RWPE2 (cell line): ENCODE data around the gene THTPA.
A peak's percentile ranks its signal among the peaks of the same experiment; 100 is the strongest.

Experiments used
- ATAC-seq: fragments of 200-7000 bp; cut with Tn5 transposase; 3 replicates; pipeline ENCODE4 v1.9.1; 2021; ENCODE audit warnings: low read depth
- DNase-seq: peaks from one replicate; pipeline ENCODE4 v3.0.0-alpha.2; 2020; ENCODE audit warnings: low spot score
- H3K27ac ChIP-seq: fragments of 450-650 bp; 2 replicates; pipeline ENCODE4 v1.5.1; 2017; ENCODE audit warnings: mild to moderate bottlenecking; ENCODE audit not compliant: poor library complexity, severe bottlenecking
- H3K27me3 ChIP-seq: fragments of 250-450 bp; sonication (Bioruptor Pico); 2 replicates; pipeline ENCODE4 v1.5.1; 2021; ENCODE audit warnings: mild to moderate bottlenecking, moderate library complexity; ENCODE audit not compliant: insufficient read depth, poor library complexity, severe bottlenecking
- H3K36me3 ChIP-seq: fragments of 250-450 bp; sonication (Bioruptor Pico); 2 replicates; pipeline ENCODE4 v1.5.1; 2020; ENCODE audit warnings: low read depth, mild to moderate bottlenecking, moderate library complexity
- H3K4me1 ChIP-seq: fragments of 250-450 bp; sonication (Bioruptor Pico); 2 replicates; pipeline ENCODE4 v1.5.1; 2021; ENCODE audit warnings: mild to moderate bottlenecking, moderate library complexity; ENCODE audit not compliant: insufficient read depth, poor library complexity, severe bottlenecking
- H3K4me3 ChIP-seq: fragments of 250-450 bp; sonication (Bioruptor Pico); 2 replicates; pipeline ENCODE4 v1.5.1; 2021; ENCODE audit warnings: mild to moderate bottlenecking, moderate library complexity; ENCODE audit not compliant: severe bottlenecking
- H3K9me3 ChIP-seq: fragments of 250-450 bp; sonication (Bioruptor Pico); 2 replicates; pipeline ENCODE4 v1.5.1; 2021; ENCODE audit warnings: mild to moderate bottlenecking, moderate library complexity; ENCODE audit not compliant: severe bottlenecking
- CTCF ChIP-seq: fragments of 450-650 bp; IDR thresholded peaks from one replicate; pipeline ENCODE4 v1.5.1; 2017; ENCODE audit warnings: mild to moderate bottlenecking, moderate library complexity; ENCODE audit not compliant: poor library complexity, severe bottlenecking

The THTPA gene

GRCh38 chr14:23569443-23570151 is 13.5 kb downstream of the THTPA start:
- TF ChIP-seq CTCF: no peak
- peaks cover 3% of the 10 kb centered on the region for H3K27me3 ChIP-seq
- H3K27ac ChIP-seq: no peak overlapping the region
- H3K9me3 ChIP-seq: no peaks in the 10 kb centered on the region
- DNase-seq: peak; percentile 55
- H3K4me1 ChIP-seq: peaks cover 4% of the 10 kb centered on the region
- peaks cover 16% of the 10 kb centered on the region for H3K36me3 ChIP-seq
- peak; percentile 20; the same call in 2 of the 3 replicates for ATAC-seq
- H3K4me3 ChIP-seq: no peak overlapping the region

DNA sequence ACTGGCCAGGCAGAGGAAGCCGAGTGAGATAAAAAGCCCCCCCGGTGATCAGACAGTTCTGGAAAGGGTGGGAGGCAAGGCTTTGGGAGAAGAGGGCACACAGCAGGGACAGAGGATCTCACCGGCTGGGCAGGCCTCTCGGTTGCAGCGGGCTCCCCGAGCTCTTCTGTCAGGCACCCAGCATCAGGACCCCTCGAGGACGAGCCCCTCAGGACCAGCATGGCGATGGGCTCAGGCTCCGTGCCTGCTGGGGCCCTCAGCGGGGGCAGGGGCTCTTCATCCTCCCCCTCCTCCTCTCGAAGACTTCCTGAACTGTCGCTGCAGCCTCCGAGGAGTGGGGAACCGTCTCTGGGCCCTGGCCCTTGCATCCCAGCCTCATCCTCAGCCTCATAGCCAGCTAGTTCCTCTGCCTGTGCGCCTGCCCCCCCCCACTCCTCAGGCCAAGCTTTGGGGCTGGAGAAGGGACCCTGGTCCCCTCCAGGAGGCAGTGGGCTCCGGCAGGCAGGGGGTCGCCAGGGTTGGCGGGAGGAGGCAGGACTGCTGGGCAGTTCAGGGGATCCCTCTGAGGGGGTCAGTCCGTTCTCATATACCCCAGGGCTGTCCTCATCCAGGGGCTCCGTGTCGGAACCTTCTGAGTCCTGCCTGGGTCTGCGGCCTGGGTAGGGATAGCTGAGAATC is 14.9 kb downstream of the THTPA start:
- peaks cover 3% of the 10 kb centered on the region for H3K36me3 ChIP-seq
- DNase-seq (peak; percentile 65), ATAC-seq (no peak)
- H3K27me3 ChIP-seq: peaks cover 14% of the 10 kb centered on the region
- H3K27ac ChIP-seq: no peak overlapping the region
- H3K9me3 ChIP-seq: no peaks in the 10 kb centered on the region
- H3K4me3 ChIP-seq: no peak overlapping the region
- peaks cover 4% of the 10 kb centered on the region for H3K4me1 ChIP-seq
- no peak for TF ChIP-seq CTCF

- TF ChIP-seq CTCF: no peak
- DNase-seq: peak; percentile 57
- Histone ChIP-seq H3K4me3 (no peak overlapping the region), H3K36me3 (no peaks in the 10 kb centered on the region), H3K9me3 (no peaks in the 10 kb centered on the region), H3K4me1 (peaks cover 4% of the 10 kb centered on the region), H3K27ac (no peak overlapping the region), H3K27me3 (peaks cover 23% of the 10 kb centered on the region)
- ATAC-seq: no peak
These were observed 15.8 kb downstream of the THTPA start for GRCh38 chr14:23571701-23572523.

- Histone ChIP-seq H3K27me3 (peaks cover 29% of the 10 kb centered on the region), H3K36me3 (no peaks in the 10 kb centered on the region), H3K4me3 (no peak overlapping the region), H3K4me1 (peaks cover 4% of the 10 kb centered on the region), H3K9me3 (no peaks in the 10 kb centered on the region), H3K27ac (no peak overlapping the region)
- ATAC-seq (no peak), DNase-seq (no peak)
- no peak for TF ChIP-seq CTCF
These were observed 16.4 kb downstream of the THTPA start for GRCh38 chr14:23572524-23572828.
